GM12801 (cell line): Measurements from ENCODE around the gene MDH1B.

Experiments used
- TF ChIP-seq, protein P1 (sequence below): IDR thresholded peaks from one replicate; pipeline ENCODE4 v1.5.1; 2011; ENCODE audit warnings: control low read depth; ENCODE audit not compliant: insufficient read length; ENCODE audit errors: extremely low read depth

MDH1B gene

GRCh38 chr2:206800506-206801417 lies 35.6 kb upstream of the MDH1B start:
- TF ChIP-seq, protein P1, sequence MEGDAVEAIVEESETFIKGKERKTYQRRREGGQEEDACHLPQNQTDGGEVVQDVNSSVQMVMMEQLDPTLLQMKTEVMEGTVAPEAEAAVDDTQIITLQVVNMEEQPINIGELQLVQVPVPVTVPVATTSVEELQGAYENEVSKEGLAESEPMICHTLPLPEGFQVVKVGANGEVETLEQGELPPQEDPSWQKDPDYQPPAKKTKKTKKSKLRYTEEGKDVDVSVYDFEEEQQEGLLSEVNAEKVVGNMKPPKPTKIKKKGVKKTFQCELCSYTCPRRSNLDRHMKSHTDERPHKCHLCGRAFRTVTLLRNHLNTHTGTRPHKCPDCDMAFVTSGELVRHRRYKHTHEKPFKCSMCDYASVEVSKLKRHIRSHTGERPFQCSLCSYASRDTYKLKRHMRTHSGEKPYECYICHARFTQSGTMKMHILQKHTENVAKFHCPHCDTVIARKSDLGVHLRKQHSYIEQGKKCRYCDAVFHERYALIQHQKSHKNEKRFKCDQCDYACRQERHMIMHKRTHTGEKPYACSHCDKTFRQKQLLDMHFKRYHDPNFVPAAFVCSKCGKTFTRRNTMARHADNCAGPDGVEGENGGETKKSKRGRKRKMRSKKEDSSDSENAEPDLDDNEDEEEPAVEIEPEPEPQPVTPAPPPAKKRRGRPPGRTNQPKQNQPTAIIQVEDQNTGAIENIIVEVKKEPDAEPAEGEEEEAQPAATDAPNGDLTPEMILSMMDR: no peak

DNA sequence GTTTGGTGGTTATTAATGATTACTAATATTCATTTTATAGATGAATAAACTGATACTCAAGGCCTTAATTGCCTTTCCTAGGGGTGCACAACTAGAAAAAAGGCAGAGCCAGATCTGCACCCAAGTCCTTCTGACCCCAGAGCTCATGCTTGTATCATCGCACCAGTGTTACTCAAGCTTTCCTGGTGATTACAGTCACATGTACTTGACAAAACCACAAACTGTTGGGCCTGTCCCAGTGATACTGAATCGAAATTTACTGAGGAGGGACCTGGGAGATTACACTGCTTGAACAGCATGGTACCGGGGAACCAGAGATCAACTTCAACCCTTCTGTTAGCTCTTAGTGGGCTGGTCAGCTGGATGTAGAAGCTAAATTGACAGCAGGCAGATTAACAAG lies 34.0 kb upstream of the MDH1B start:
- TF ChIP-seq, protein P1: no peak

DNA sequence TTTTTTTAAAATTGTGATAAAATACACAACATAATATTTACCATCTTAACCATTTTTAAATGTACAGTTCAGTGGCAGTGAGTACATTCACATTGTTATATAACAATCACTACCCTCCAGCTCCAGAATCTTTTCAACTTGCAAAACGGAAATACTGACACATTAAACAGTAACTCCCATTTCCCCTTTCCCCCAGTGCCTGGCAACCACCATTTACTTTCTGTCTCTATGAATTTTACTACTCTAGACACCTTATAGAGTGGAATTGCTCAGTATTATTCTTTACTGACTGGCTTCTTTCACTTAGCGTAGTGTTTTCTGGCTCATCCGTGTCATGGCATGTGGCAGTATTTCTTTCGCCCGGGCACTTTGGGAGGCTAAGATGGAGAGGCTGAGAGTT lies 32.9 kb upstream of the MDH1B start:
- TF ChIP-seq, protein P1: no peak

GRCh38 chr2:206797376-206797775 lies 32.2 kb upstream of the MDH1B start:
- TF ChIP-seq, protein P1: no peak

GRCh38 chr2:206792645-206793044 lies 27.5 kb upstream of the MDH1B start:
- TF ChIP-seq, protein P1: no peak

DNA sequence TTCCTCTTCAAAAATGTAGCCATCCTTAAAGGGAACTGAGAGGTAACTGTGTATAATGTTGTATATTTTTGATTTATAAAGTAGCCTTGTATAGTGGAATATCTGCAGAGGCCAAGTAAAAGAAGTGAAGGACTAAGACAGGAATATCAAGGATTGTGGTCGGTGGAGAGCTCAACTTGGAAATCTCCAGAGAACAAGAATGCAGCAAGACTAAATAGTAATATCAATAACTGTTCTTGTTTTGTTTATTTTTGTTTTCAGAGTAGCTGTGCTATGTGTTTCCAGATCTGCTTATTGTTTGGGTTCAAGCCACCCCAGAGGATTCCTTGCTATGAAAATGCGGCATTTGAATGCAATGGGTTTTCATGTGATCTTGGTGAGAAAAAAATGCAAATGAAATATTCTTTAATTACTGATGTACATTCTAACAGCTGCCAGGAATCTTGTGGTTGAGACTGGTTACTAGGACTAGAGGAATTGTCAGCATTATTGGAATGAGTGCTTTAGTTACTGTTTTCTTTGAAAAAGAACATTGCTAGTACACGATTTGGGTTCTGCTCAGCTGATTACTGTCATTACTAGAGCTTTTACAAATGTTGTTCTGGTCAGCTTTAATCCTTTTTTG lies 25.3 kb upstream of the MDH1B start:
- TF ChIP-seq, protein P1: no peak

DNA sequence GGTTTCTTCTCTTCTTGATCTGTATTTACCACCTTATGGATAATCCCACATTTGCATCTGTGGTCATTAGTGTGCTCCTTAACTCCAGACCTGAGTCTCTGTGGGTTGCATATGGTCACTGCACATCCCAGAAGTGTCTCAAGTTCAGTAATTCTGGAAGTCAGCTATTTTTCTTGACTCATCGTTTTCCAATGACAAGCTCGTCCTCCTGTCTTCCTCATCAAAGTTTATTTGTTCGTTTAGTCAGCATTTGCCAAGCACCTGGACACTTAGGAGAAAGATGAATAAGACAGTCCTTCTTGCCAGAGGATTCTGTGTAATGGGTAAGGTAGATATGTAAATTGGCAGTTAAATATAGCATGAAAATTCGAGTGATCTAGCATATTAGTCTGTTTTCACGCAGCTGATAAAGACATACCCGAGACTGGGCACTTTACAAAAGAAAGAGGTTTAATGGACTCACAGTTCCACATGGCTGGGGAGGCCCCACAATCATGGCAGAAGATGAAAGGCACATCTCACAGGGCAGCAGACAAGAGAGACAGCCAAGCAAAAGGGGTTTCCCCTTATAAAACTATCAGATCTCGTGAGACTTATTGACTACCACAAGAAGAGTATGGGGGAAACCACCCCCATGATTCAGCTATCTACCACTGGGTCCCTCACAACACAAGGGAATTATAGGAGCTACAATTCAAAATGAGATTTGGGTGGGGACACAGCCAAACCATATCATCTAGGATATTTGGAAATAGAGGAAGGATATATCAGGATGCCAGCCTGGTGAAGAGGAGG lies 19.6 kb upstream of the MDH1B start:
- TF ChIP-seq, protein P1: no peak
